Renal cortical epithelial cell (primary cell): ENCODE results near the gene CHAD. TPM values are rescaled to one million over a fixed set of nuclear protein-coding genes. Genes with fewer than 3 reads are reported as not detected.

ENCODE experiments used
- DNase-seq: peaks from one replicate; pipeline ENCODE4 v3.0.0-alpha.2; 2011; ENCODE audit warnings: low read depth
- total RNA-seq: library from RNA; depleted of rRNA; stranded (reverse); fragments of >200 nt; gene quantifications from 2 replicates; pipeline ENCODE4 v1.2.3, GENCODE V29; 2014

Gene CHAD, protein sequence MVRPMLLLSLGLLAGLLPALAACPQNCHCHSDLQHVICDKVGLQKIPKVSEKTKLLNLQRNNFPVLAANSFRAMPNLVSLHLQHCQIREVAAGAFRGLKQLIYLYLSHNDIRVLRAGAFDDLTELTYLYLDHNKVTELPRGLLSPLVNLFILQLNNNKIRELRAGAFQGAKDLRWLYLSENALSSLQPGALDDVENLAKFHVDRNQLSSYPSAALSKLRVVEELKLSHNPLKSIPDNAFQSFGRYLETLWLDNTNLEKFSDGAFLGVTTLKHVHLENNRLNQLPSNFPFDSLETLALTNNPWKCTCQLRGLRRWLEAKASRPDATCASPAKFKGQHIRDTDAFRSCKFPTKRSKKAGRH
- not detected in 2 replicates for total RNA-seq

DNA sequence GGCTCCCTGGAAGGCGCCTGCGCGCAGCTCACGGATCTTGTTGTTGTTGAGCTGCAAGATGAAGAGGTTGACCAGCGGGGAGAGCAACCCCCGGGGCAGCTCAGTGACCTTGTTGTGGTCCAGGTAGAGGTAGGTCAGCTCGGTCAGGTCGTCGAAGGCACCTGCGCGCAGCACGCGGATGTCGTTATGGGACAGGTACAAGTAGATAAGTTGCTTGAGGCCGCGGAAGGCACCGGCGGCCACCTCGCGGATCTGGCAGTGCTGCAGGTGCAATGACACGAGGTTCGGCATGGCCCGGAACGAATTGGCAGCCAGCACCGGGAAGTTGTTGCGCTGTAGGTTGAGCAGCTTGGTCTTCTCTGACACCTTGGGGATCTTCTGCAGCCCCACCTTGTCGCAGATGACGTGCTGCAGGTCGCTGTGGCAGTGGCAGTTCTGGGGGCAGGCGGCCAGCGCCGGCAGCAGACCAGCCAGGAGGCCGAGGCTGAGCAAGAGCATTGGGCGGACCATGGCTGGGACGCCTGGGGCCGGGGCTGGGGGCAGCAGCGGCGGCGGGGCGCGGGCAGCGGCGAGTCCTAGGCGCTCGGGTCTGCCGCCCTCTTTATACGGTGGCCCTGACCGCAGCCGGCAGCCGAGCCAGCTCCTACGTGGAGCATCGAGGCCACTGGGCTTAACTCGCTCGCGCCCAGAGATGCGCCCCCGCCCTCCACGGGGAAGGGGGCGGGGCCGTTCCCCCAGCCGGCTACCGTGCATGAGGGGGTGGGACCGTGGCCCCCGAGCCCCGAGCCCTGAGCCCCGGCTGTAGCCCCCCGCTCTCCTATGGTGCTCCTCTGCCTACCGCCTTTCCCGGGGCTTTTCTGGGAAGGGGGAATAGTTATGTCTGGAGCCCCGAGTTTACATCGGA lies at the start of gene CHAD:
Gene CHAD (minus strand): TSS at position 577 of the 904 bp plus-strand sequence. CDS start 67 bp downstream, at position 510.
- no peak for DNase-seq

DNA sequence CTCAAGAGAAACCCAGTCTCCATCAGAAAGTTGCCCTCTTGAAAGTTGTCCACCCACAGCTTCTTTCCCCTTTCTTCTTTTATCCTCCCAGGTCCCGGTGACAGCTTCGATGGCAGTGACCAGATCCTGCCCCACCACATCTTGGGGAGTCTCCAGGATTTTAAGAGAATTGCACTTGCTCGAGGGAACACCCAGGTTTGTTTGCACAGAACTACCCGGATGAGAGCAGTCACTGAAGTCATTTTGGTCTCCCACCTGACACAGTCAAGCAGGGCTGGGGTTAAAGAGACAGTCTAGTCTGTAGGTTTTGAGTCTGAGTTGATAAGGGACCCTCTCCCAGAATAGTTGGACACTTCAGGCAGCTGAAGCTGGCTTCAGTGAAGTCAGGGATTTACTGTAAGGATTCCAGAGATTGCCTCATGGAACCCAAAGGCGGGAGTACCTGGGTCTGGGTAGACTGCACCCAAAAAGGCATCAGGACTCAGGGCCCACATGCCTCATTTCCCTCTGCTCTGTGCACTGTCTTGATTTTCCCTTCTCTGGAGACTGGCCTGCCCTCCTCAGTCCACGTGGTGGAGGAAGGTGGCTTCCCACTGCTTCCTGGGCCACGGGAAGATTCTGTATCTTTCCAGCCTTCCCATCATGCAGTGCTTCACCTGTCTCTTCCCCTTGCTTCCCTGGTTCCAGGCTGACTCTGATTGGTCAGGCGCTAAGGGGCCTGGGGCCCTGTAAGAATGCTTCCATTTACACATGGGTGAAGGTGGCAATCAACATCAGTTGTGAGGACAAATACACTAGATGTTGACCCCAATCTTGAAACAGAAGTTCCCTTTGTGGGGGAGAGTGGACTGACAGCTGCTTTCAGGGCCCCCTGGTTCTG lies 49.1 kb upstream of the CHAD start:
- no peak for DNase-seq

DNA sequence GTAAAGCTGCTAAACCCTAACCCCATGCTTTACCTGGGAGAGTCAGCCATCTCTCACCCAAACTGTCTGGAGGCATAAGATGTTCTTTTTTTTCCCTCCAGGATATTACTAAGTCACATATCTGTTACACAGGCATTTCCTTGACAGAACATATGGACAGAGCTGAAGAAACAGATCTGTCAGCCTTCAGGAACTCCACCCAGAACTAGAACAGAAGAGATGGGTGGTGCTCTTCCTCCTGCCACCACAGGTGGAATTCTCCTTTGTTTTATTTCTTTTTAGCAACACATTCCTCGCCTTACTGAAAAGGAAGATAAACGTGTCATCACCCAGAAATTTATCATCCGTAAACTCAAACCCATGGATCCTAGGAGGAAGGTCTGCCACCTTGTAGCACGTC lies 48.3 kb upstream of the CHAD start:
- DNase-seq = no peak

DNA sequence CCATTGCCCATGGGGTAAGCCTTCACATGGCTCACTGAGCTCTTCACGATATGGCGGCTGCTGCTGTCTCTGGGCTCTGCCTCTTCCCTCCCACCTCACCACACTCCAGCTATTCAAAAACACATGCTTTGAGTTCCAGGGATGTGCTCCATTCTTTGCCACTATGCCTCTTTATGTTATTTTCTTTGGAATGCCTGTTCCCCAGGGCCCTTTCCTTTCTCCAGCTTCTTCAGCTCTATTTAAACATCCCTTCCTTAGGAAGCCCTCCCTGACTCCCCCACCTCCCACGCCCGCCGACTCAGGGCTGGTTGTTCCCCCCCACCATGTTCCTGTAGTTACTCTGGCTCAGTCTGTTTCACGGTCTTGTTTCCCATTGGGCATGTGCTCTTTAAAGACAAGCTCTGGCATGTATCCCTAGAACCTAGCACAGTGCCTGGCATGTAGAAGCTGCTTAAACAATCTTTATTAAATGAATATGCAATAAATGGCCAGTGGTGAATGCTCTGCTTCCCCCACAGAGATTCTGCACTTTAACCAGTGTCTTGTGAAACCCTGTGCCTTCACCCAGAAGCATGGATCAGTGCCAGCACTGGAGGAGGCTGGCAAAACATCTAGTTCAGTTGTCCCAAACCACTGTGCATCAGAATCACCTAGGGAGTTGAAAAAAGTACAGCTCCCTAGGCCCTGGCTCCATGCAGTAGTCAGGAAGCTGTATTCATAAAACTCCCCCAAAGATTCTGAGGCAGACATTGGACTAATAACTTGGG lies 46.4 kb upstream of the CHAD start:
- peak; percentile 85 for DNase-seq

DNA sequence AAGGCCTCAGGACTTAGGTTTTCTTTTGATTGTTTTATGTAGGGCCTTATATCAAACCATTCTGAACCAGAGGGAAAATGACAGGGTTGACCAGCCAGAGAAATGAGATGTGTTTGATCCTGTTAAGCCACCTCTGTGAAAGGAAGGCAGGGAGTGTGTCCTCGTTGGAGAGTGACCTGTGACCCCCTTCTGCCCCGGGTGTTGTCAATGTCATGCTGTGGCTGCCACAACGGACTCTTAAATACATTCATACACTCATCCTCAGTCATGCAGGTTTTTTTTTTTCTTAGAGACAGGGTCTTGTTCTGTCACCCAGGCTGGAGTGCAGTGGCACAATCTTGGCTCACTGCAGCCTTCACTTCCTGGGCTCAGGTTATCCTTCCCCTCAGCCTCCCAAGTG lies 45.7 kb upstream of the CHAD start:
- DNase-seq = no peak

DNA sequence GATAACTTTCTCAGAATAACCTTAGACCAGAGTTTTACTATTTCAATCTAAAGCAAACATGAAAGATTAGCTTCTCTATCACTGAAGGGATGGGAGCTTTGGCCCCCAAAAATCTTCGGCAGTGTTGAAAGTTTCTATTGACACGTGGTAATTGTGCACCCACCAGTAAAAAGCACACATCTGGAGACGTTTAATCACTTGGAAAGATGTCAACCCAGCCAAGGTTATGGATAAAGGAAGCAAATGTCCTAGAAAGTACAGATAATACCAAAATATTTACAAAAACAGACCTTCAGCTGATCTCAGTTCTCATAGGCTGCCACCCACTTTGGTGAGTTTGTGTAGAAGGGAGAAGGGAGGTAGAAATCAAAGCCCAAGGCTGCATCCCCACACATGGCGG lies 44.8 kb upstream of the CHAD start:
- DNase-seq = no peak

DNA sequence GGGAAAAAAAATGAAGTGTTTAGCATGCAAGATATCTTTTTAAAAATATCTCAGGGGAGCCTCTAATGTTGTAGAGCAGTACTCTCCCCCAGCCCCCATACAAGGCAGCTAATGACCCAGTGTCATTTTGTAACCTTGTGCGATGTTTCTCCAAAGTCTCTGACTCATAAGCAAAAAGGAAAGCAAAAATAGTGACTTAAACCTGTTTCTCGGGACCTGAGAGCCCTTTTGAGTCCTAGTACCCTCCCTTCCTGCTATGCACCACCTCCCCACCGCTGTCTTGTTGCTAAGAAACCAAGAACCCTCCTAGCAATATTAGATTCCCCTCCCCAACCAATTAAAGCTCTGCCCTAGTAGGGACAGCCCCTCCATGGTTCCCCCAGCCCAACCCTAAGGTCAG lies 42.4 kb upstream of the CHAD start:
- peak; percentile 82 for DNase-seq

DNA sequence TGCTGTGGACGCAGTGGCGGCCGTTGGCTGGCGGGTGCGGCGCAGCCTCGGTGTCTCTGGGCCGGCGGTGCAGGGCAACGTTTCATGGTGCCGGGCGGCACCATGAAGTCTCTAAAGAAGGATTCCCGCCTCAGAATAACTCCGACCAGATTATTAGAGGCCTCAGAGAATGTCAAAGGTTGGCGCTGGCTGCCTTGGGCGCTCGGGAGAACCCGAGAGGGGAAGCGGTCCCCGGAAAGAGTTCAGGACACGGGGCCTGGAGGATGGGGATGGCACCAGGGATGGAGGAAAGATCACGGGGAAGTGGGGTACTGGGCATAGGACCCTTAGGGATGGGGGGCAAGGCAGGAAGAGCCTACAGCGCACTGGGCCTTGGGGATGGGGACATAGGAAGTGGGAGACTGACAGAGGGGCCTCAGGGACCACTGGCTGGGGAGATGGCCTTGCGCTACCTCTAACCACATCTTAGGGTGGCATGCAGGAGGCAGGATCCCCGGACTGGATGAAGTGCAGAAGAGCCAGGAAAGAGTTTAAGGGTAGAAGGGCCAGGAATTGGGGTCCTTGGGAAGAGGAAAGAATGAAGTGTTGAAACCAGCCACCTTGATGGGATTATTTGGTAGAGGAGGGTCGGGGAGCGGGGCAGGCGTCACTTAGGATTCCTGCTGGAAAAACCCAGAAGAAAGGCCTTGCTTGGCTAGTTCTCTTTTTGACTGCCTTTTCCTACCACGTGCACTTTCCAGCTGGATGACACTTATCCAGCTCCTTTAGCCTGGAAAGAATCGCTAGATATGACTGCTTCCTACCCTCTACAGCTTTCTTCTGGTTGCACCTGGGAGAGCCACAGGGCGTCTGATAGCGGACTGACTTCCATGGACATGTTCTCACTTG lies 40.1 kb upstream of the CHAD start:
- no peak for DNase-seq

DNA sequence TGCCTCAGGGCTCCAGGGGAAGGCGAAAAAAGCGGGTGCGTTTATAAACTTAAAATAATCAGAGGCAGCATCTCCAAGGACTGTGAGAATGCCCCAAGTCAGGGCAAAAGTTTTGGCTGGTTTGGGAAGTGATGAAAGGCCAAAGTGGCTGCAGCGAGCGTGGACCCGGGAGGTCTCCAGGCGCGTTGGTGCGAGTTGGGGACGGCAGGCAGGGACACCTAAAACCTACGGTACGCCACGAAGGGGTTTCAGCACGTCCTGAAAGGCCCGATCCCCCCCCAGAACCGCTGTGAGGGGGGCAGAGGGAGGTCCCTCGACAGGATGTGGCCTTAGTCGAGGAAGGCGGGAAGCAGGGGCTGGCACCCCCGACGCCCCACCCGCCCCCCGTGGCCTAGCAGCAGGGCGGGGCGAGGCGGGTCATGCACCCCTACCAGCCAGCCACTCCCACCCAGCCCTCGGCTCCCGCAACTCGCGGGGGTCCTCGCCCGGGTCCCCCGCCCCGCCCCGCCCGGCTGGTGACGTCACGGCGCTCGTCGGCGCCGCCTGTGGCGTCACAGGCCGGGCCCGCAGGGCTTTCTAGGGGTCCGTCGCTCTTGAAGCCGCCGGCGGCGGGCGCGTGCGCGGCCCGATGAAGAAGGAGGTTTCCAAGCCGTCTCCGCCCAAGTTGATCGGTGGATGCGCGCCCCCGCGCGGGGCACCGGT lies 39.3 kb upstream of the CHAD start, which contains the start of gene MYCBPAP:
Gene MYCBPAP (plus strand): TSS at position 569 of the 702 bp plus-strand sequence. CDS start 236 bp downstream, outside the sequence.
- no peak for DNase-seq

DNA sequence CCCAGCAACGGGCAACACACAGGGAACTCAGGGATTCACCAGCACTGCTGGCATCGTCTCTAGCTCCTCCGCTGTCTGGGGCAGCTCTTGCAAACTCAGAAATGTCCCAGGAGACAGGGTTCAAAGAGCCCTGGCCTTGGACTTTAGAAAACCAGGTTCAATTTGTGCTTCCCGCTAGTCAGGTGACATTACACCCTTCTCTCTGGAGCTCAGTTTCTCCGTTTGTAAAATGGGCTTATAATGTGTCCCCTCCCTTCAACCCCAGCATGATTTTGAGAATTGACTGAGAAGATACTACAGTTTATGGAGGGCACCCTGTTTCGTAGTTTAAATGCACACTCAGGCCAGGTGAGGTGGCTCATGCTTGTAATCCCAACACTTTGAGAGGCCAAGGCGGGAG lies 37.6 kb upstream of the CHAD start:
- DNase-seq = no peak

DNA sequence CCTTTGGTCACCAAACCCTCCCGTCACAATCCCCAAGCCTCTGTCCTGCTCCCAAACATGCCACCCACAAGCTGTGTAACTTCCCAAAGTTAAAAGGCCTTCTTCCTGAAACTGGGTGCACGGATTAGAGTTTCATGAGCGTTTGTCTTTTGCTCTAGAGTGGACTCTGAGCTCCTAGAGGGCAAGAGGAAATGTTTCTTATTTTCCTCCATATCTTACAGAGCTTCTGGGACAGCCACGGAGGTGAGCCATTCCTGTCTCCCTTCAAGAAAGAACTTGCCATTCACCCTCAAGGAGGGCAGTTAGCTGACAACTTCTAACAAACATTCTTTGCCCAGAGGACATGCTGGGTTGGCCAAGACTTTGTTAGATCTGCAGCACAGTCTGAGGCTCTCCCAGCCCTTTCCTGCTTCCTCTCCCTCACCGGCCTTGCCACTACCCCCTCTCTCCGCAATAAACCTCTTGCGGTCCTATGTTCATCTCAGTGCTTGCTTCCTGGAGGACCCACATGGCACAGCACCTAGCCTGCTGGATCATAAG lies 37.0 kb upstream of the CHAD start:
- no peak for DNase-seq

DNA sequence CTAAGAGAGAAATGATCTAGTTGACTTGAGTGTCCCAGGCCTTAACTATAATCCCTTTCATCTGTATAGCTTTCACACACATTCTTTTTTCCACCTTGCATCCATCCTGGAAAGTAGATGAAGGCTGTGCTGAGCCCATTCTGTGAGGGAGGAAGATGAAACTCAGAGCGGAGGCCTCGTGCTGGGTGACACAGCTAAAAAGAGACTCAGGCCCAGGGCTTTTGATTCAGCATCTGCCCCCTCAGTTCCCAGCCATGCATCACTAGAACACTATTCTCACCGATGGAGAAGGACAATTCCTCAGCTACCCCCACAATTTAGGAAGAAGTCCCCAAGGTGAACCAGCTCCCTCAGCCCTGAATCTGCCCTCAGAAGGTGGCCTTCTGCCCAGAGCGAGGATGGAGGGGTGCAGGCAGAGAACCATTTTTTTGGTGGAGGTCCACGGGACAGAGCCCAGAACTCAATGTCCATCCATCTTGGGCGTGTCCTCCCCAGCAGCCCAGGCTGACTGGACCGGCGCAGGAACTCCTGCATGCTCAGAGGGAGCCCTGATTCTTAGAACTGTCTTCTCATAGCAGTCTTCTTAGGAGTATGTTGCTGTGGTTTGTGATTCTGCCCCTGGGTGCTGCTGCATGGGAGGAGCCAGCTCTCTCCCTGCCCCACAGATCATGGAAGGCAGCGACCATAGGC lies 33.8 kb upstream of the CHAD start:
- DNase-seq = no peak

DNA sequence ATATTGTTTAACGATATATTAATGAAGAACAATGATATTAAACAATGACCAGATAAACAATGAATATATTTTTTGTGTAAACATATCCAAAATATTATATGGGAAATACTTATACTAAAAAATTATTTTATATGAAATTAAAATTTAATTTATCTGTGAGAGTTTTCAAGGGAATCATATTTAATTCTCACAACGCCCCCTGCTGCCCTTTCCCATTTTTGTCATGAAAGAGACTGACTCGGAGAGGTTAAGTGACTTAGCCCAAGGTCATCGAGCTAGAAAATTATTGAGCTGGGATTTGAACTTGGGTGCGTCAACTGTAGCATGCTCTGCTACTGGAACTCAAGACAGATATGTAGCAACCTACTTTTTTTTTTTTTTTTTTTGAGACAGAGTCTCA lies 32.4 kb upstream of the CHAD start:
- no peak for DNase-seq

DNA sequence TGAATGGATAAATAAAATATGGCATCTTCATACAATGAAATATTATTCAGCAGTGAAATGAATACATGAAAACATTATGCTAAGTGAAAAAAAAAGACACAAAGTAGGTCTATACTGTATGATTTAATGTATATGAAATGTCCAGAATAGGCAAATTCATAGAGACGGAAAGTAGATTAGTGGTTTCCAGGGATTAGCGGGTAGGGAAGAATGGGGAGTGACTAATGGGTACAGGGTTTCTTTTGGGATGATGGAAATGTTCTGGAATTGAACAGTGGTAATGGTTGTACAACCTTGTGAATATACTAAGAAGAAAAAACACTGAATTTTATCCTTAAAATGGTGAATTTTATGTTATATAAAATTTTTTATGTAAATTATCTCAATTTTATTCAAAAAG lies 31.0 kb upstream of the CHAD start:
- no peak for DNase-seq

DNA sequence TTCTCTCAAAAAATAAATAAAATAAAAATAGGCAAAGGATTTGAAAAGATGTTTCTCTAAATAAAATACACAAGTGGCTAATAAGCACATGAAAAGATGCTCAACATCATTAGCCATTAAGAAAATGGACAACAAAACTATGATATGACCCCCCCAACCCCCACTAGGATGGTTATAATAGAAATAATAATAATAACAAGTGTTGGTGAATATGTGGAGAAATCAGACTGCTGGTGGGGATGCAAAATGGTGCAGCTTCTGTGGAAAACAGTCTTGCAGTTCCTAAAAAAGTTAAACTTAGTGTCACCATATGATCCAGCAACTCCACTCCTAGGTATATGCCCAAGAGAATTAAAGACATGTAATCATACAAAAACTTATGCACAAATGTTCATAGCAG lies 30.6 kb upstream of the CHAD start:
- no peak for DNase-seq

DNA sequence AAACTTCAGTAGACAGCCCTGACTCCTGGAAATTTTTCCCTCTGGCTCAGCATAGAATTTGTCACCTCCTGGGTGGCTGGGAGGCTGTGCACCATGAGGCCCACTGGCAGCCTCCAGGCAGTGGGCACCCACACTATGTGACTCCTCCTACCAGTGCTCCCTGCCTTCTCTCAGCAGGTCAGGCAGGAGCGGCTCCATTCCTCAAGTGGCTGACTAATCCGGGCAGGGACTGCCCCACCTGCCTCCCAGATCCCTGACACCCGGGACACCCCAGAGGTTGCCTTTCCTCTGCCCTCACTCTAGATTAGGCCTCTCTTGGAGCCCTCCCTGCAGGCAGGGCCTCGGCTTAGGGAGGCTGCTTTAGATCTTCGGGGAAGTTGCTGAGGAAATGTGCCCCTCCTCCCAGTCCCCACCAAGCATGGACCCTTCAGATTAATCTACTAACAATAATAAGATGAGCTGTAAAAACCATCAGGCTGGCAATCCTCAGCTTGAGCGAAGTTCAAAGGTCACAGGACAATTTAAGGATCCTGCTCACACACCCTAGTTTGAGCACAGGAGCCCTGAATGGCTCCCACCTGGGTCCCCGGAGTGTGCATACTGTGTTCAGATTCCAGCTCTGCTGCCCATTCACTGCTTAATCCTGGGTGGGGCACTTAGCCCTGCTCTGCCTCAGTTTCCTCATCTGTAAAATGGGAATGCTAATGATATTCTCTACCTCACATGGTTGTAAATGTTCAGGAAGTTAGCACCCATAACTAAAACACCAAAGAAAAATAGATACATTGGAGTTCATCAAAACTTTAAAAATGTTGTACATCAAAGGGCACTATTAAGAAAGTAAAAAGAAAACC lies 29.6 kb upstream of the CHAD start:
- no peak for DNase-seq

DNA sequence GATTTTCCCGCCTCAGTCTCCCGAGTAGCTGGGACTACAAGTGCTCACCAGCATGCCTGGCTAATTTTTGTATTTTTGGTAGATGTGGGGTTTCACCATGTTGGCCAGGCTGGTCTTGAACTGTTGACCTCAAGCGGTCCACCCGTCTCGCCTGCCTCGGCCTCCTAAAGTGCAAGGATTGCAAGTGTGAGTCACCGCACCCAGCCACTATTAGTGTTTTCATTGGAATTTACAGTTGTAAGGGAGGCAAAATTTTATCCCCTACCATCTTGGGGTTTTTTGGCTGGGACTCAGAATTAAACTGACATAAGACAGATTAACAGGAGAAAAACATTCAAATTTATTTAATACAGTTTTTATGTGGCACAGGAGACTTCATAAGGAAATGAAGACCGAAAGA lies 27.2 kb upstream of the CHAD start:
- DNase-seq = no peak
